A549 (cell line): ENCODE results near the gene CDK16.
A peak's percentile ranks its signal among the peaks of the same experiment; 100 is the strongest.

Experiments
- CBX2 ChIP-seq: fragments of 200-600 bp; sonication (generic); IDR thresholded peaks from 2 replicates; pipeline ENCODE4 v1.6.1; 2016; ENCODE audit warnings: low read depth, mild to moderate bottlenecking, borderline replicate concordance
- CHD4 ChIP-seq: fragments of 200-600 bp; sonication (generic); IDR thresholded peaks from 2 replicates; pipeline ENCODE4 v1.6.1; 2016; ENCODE audit warnings: antibody characterized with exemption, mild to moderate bottlenecking, borderline replicate concordance
- CTCF ChIP-seq: fragments of >200 bp; sonication (Bioruptor Twin); formaldehyde crosslinking; IDR thresholded peaks from 3 replicates; pipeline ENCODE4 v1.5.1; 2016
- E2F6 ChIP-seq: IDR thresholded peaks from 2 replicates; pipeline ENCODE4 v1.6.1; 2012; ENCODE audit warnings: low read depth, borderline replicate concordance
- JUN ChIP-seq, 2 experiments: fragments of >200 bp; sonication (Bioruptor Twin); formaldehyde crosslinking; IDR thresholded peaks; 2 replicates in 1 of 2; 3 replicates in 1 of 2; pipeline ENCODE4 v1.6.1; 2016 to 2017
- NFE2L2 ChIP-seq: fragments of 150-350 bp; conservative IDR thresholded peaks from 2 replicates; pipeline ENCODE4 v1.6.1; 2014; ENCODE audit warnings: low read length
- POLR2A ChIP-seq: IDR thresholded peaks from 2 replicates; pipeline ENCODE4 v1.6.1; 2012; ENCODE audit warnings: mild to moderate bottlenecking, low read length
- RCOR1 ChIP-seq: fragments of 150-350 bp; IDR thresholded peaks from 2 replicates; pipeline ENCODE4 v1.6.1; 2014; ENCODE audit warnings: antibody characterized with exemption, low read length, low read depth
- TP53 ChIP-seq: fragments of 250-450 bp; sonication (Bioruptor Pico); IDR thresholded peaks from 2 replicates; pipeline ENCODE4 v1.5.0; 2021; ENCODE audit warnings: mild to moderate bottlenecking, moderate library complexity
- USF2 ChIP-seq: fragments of 450-650 bp; IDR thresholded peaks from 2 replicates; pipeline ENCODE4 v1.6.1; 2014; ENCODE audit warnings: antibody characterized with exemption
- TF ChIP-seq, protein P1 (sequence below): fragments of 150-350 bp; IDR thresholded peaks from 2 replicates; pipeline ENCODE4 v1.6.1; 2014; ENCODE audit warnings: low read depth, mild to moderate bottlenecking, low read length
- TF ChIP-seq, protein P2 (sequence below): IDR thresholded peaks from 2 replicates; pipeline ENCODE4 v1.6.1; 2012

DNA sequence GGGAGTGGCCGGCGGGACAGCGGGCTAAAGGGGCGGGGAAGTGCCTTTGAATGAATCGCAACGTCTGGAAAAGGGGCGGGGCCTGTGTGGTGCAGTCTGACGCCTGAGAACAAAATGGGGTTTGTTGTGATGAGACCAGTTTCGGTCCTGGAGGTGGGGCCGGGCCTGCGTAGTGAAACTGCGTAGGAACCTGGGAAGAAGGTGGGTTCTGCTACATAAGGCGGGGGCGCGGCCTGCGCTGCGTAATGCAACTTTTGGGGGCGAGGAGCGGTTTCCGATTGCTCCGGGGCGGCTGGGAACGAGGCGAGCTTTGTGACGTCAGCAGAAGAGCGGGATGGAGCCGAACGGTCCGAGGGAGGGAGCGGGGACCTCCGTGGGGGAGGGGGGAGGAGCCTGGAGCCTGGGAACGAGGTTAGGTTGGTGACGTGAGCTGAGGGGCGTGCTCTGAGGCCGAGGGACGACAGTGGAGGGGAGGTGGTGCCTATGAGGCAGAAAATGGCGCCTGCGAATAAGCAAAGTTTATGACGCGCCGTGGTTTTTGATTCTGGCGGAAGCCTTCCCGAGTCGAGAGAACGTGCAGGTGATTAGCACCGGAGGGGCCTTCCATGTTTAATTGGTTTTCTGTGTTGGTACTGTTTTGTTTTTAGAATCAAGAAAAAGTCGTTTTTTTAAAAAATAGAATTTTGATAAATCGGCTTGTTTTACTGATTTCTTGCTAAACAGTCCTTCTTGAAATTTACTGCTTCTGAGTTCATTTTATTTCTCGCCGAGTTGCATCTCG lies 15.0 kb downstream of the CDK16 start:
- TF ChIP-seq CTCF (no peak), USF2 (no peak), JUN (IDR thresholded peaks at IDR 0.05) (peak; percentile 15 to 48; a peak in 1 of 5 replicates), POLR2A (peak; percentile 32), TP53 (CRISPR knock-in tag) (no peak), E2F6 (no peak), CBX2 (no peak), NFE2L2 (no peak), RCOR1 (no peak), CHD4 (no peak)
- TF ChIP-seq, protein P1, sequence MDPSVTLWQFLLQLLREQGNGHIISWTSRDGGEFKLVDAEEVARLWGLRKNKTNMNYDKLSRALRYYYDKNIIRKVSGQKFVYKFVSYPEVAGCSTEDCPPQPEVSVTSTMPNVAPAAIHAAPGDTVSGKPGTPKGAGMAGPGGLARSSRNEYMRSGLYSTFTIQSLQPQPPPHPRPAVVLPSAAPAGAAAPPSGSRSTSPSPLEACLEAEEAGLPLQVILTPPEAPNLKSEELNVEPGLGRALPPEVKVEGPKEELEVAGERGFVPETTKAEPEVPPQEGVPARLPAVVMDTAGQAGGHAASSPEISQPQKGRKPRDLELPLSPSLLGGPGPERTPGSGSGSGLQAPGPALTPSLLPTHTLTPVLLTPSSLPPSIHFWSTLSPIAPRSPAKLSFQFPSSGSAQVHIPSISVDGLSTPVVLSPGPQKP = no peak
- TF ChIP-seq, protein P2, sequence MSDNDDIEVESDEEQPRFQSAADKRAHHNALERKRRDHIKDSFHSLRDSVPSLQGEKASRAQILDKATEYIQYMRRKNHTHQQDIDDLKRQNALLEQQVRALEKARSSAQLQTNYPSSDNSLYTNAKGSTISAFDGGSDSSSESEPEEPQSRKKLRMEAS = no peak
